Activated T-helper 1 cell treated with anti-CD3 and anti-CD28 coated beads, Interleukin-12 subunit alpha, Interleukin-12 subunit beta, Interleukin-2, Interleukin-4 antibody, amounts not matched to agents 30 ng/mL and 10 ng/mL and 1 ng/mL, durations not matched to agents 14 hours and 24 hours and 36 hours (primary cell): ENCODE measurements around the gene RNF103. TPM values are rescaled to one million over a fixed set of nuclear protein-coding genes. Genes with fewer than 3 reads are reported as not detected.
A peak's percentile ranks its signal among the peaks of the same experiment; 100 is the strongest.

Experiments
- DNase-seq: peaks from one replicate; pipeline ENCODE4 v3.0.0; 2021; ENCODE audit warnings: low spot score
- H3K27ac Mint-ChIP-seq: one replicate; pipeline ENCODE4 v1.8.0; 2021; ENCODE audit warnings: mild to moderate bottlenecking, mixed read lengths
- H3K27me3 Mint-ChIP-seq: one replicate; pipeline ENCODE4 v1.8.0; 2022; ENCODE audit warnings: mild to moderate bottlenecking, moderate library complexity, mixed read lengths; ENCODE audit not compliant: insufficient read depth
- H3K36me3 Mint-ChIP-seq: one replicate; pipeline ENCODE4 v1.8.0; 2021; ENCODE audit warnings: low read depth, mixed read lengths
- H3K4me1 Mint-ChIP-seq: one replicate; pipeline ENCODE4 v1.8.0; 2021; ENCODE audit warnings: low read depth, mixed read lengths
- H3K4me3 Mint-ChIP-seq: one replicate; pipeline ENCODE4 v1.8.0; 2021; ENCODE audit warnings: mild to moderate bottlenecking, moderate library complexity, mixed read lengths
- H3K9me3 Mint-ChIP-seq: one replicate; pipeline ENCODE4 v1.8.0; 2021; ENCODE audit warnings: mixed read lengths
- intact Hi-C: fragments of 100-400 bp; cut with micrococcal nuclease; formaldehyde crosslinking; loops from one replicate; pipeline ENCODE4 v1.15.1; 2024
- total RNA-seq: library from RNA; stranded (reverse); gene quantifications from 2 replicates; pipeline ENCODE4 v1.2.3, GENCODE V29; 2022

Gene RNF103
- total RNA-seq, 1 donor from 2014 or later: 14.3 TPM

DNA sequence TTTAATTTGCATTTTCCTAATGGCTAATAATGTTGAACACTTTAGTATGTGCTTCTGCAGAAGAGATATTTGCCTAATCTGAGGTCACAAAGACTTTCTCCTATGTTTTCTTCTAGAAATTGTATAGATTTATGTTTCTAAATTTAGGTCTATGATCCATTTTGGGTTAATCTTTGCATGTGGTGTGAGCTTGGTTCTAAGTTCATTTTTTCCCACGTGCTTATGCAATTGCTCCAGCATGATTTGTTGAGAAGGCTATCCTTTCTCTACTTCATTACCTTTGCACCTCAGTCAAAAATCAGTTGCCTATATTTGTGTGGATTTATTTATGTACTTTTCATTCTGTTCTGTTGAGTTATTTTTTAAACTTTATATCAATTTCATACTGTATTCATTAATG, 15.0 kb upstream of the RNF103 start:
- Mint-ChIP-seq H3K36me3 (peaks cover 2% of the 10 kb centered on the region), H3K27ac (no peak overlapping the region), H3K4me3 (no peak overlapping the region), H3K9me3 (peaks cover 6% of the 10 kb centered on the region), H3K4me1 (no peaks in the 10 kb centered on the region), H3K27me3 (peaks cover 11% of the 10 kb centered on the region)
- DNase-seq: no peak
- intact Hi-C loops: no loop called here

DNA sequence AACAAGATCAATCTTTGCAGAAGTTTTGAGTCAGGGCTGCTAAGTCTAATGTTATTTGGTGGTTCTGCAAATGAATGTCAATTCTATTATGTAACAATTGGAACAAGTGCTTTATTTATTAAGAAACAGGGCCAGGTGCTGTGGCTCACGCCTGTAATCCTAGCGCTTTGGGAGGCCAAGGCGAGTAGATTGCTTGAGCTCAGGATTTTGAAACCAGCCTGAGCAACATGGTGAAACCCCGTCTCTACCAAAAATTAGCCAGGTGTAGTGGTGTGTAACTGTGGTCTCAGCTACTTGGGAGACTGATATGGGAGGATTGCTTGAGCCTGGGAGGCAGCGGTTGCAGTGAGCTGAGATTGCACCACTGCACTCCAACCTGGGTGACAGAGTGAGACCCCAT, 13.2 kb upstream of the RNF103 start:
- peaks cover 2% of the 10 kb centered on the region for H3K36me3 Mint-ChIP-seq
- no peaks in the 10 kb centered on the region for H3K4me1 Mint-ChIP-seq
- peaks cover 6% of the 10 kb centered on the region for H3K9me3 Mint-ChIP-seq
- no peak for DNase-seq
- no peak overlapping the region for H3K4me3 Mint-ChIP-seq
- H3K27ac Mint-ChIP-seq: no peak overlapping the region
- H3K27me3 Mint-ChIP-seq: peaks cover 10% of the 10 kb centered on the region
- intact Hi-C loops: no loop called here

DNA sequence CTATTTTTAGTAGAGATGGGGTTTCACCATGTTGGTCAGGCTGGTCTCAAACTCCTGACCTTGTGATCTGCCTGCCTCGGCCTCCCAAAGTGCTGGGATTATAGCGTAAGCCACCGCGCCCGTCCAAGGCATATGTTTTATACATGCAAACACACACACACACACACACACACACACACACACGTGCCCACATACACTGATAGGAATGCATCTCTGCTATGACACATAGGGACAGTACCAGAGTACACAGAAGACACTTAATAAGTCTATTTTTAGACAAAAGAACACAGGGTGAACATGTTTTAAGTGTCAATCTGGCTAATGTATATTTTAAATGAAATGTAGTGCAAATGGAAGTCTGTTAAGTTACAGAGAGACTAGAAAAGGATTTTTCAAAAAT, 10.7 kb upstream of the RNF103 start:
- no peak overlapping the region for H3K4me3 Mint-ChIP-seq
- H3K9me3 Mint-ChIP-seq: peaks cover 3% of the 10 kb centered on the region
- H3K27me3 Mint-ChIP-seq: peaks cover 7% of the 10 kb centered on the region
- H3K36me3 Mint-ChIP-seq: peaks cover 2% of the 10 kb centered on the region
- intact Hi-C loops: no loop called here
- no peaks in the 10 kb centered on the region for H3K4me1 Mint-ChIP-seq
- DNase-seq: no peak
- no peak overlapping the region for H3K27ac Mint-ChIP-seq

DNA sequence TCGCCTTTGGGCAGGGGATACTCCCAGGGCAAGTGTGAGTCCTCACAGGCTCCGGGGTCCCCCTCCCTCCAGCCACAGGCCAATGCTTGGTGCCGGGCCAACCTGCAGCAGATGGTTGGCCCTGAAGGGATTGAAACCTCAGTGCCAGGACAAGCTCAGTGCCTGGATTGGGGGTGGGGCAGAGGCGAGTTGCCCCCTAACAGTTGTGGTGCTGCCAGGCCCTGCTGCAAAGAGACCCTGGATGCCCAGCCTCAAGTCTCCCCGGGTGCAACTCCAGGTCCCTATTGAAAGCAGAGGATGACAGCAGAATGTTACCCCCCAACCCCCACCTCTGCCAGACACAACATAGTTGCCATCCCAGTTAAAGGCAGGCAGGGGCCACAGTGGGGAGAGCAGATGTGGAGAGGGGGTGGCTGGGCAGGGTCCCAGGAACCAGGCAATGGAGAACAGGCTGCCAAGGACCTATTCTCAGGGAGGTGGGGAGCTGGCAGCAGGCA, 9.5 kb upstream of the RNF103 start:
- no peaks in the 10 kb centered on the region for H3K9me3 Mint-ChIP-seq
- H3K36me3 Mint-ChIP-seq: no peaks in the 10 kb centered on the region
- H3K27ac Mint-ChIP-seq: no peak overlapping the region
- DNase-seq: no peak
- H3K4me3 Mint-ChIP-seq: no peak overlapping the region
- intact Hi-C loops: no loop called here
- H3K4me1 Mint-ChIP-seq: no peaks in the 10 kb centered on the region
- H3K27me3 Mint-ChIP-seq: peaks cover 8% of the 10 kb centered on the region

DNA sequence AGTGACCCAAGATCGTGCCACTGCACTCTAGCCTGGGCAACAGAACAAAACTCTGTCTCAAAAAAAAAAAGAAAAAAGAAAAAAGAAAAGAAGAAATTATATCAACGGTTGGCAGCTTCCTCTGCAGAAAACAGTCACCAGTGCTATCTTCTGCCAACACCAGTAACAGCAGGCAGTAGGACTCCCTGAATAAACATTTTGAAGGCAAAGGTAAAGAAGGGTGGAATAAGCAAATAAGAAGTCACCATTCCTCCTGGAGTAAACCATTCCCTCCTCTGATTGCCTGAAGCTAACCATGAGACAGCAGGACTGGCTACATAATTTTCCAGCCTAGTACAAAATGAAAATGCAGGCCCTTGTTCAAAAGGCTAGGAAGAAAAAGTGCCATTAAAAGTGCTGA, 9.0 kb upstream of the RNF103 start:
- no peaks in the 10 kb centered on the region for H3K4me1 Mint-ChIP-seq
- no peak overlapping the region for H3K27ac Mint-ChIP-seq
- no peak overlapping the region for H3K4me3 Mint-ChIP-seq
- H3K27me3 Mint-ChIP-seq: peaks cover 11% of the 10 kb centered on the region
- no peaks in the 10 kb centered on the region for H3K9me3 Mint-ChIP-seq
- intact Hi-C loops: no loop called here
- DNase-seq: no peak
- no peaks in the 10 kb centered on the region for H3K36me3 Mint-ChIP-seq

DNA sequence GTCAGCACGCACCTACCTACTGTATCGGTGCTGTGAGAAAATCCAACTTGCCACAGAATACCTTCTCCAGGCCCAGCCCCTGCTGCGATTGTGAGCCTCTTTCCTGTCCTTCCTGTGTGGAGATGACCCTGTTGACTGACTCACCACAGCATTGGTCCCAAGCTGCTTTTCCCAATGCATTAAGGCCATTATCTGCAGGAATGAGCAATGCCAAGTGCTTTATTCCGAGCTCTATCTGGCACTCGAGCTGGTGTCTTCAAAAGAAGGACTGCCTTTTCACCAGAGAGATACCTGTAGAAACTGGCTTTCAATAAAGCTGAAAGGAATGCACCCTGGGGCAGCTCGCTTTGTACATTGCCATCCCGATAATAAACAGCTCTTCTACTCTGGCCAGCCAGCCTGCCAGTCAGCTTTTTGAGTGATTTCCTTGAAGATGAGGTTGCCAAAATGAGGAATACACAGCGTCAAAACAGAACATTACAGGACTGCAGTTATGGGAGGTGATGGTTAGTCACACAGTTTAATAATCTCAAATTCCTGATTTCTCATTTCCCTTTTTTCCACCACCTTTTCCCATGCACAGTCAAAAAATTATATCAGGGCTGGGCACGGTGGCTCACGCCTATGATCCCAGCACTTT, 8.3 kb upstream of the RNF103 start:
- intact Hi-C loops: no loop called here
- Mint-ChIP-seq H3K27me3 (peaks cover 12% of the 10 kb centered on the region), H3K36me3 (no peaks in the 10 kb centered on the region), H3K27ac (no peak overlapping the region), H3K9me3 (no peaks in the 10 kb centered on the region), H3K4me3 (no peak overlapping the region), H3K4me1 (no peaks in the 10 kb centered on the region)
- DNase-seq: no peak

DNA sequence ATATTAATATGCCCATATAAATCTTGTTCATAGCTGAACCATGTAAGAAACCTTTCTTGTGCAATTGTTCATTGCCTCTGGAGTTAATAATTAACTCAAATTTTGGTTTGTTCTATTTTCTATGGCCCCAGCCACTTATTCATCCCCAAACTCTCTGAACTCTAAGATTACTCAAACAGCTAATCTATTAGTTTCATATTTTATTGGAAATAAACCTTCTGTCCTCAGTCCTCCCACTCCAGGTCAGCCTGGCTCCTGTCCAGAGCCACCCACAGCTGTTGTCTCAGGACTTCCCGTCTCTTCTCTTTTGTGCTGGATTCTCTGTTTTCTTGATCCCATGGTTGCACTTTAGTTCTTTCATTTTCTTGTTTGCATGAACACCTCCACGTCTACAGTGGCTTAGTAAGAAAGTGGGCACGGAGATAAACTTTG, 4.4 kb upstream of the RNF103 start:
- intact Hi-C loops: no loop called here
- DNase-seq: no peak
- Mint-ChIP-seq H3K4me1 (peaks cover 6% of the 10 kb centered on the region), H3K36me3 (no peaks in the 10 kb centered on the region), H3K27me3 (peaks cover 27% of the 10 kb centered on the region), H3K9me3 (no peaks in the 10 kb centered on the region), H3K4me3 (no peak overlapping the region), H3K27ac (no peak overlapping the region)

DNA sequence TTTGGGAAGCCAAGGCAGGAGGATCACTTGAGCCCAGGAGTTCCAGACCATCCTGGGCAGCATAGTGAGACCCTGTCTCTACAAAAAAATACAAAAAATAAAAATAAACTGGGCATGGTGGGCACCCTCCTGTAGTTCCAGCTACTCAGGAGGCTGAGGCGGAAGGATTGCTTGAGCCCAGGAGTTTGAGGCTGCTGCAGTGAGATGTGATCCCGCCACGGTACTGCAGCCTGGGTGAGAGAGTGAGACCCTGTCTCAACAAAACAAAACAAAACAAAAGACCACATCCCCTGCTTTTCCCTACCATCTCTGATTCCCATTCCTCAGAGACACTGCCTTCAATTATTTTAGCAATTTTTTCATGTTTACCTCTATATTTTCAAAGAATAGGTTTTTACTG, 3.9 kb upstream of the RNF103 start:
- H3K9me3 Mint-ChIP-seq: no peaks in the 10 kb centered on the region
- H3K27me3 Mint-ChIP-seq: peaks cover 27% of the 10 kb centered on the region
- H3K27ac Mint-ChIP-seq: no peak overlapping the region
- peaks cover 6% of the 10 kb centered on the region for H3K4me1 Mint-ChIP-seq
- H3K36me3 Mint-ChIP-seq: no peaks in the 10 kb centered on the region
- intact Hi-C loops: no loop called here
- no peak for DNase-seq
- H3K4me3 Mint-ChIP-seq: no peak overlapping the region

DNA sequence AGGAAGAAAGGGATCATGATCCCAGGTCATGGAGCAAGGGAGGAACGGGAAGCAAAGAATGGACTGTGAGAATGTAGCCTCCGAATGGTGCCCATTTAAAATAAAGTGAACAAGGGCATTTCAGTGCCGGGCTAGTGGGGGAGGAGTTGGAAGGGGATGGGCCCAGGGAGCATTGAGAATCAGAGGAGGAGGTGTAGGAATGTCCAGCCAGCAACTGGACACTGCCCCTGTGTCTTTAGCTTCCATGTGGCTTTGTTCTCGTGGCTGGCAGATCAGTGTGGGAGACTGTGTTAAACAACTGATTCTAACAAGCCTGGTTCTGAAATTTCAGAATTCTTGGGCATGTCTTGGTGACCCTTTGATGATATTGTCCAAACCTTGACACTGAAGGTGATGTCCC, 1.4 kb upstream of the RNF103 start:
- H3K27ac Mint-ChIP-seq: peak overlapping the region; percentile 18
- peaks cover 31% of the 10 kb centered on the region for H3K4me1 Mint-ChIP-seq
- no peaks in the 10 kb centered on the region for H3K9me3 Mint-ChIP-seq
- H3K36me3 Mint-ChIP-seq: no peaks in the 10 kb centered on the region
- no peak for DNase-seq
- no peak overlapping the region for H3K4me3 Mint-ChIP-seq
- peaks cover 27% of the 10 kb centered on the region for H3K27me3 Mint-ChIP-seq
- intact Hi-C loops: no loop called here

DNA sequence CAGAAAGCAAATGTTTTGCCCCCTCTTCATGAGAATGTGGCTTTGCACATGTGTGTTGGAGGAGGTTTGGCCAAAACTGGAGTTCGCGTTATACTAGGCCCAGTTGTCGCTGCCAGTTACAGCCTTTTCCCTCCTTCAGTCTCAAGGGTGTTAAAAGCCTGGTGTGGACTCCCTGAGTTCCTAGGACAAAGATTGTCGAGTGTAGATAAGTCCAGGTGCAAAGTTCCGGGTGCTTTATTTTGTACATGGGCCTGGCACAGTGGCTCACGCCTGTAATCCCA, 542 bp upstream of the RNF103 start:
- Mint-ChIP-seq H3K36me3 (peaks cover 6% of the 10 kb centered on the region), H3K9me3 (no peaks in the 10 kb centered on the region), H3K4me1 (peaks cover 37% of the 10 kb centered on the region), H3K4me3 (peak overlapping the region; percentile 71), H3K27ac (peak overlapping the region; percentile 74), H3K27me3 (peaks cover 27% of the 10 kb centered on the region)
- DNase-seq: no peak
- intact Hi-C loops: loop anchor here (5.0 kb wide), 2 partner anchors 138 to 157 kb away; no protein-coding TSS in a partner anchor

DNA sequence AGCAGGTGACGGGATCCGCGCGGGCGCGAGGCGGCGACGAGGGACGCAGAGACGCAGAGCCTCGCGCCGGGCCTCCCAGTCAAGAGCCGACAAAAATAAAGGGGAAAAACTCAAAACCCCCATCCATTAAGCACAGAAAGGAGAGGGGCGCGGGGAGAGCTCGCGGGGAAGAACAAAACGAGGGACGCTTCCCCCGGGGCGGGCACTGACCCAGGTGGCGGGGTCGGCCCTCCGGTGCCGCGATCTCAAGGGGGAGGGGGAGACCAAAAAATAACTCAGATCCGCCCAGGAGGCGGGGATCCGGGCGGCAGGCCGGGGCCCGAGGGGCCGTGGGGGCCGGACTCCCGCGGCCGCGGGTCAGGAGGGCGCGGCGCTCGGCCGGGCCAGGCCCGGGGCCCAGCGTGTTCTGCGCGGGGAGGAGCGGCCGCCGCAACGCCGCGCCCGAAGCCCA, 597 bp downstream of the RNF103 start:
- intact Hi-C loops: loop anchor here (1.0 to 5.0 kb wide), 8 partner anchors 38 to 428 kb away; partner anchors contain the start of genes CHMP3, IMMT, MRPL35 and REEP1
- Mint-ChIP-seq H3K4me3 (peak overlapping the region; percentile 93), H3K27me3 (peaks cover 17% of the 10 kb centered on the region), H3K4me1 (peaks cover 48% of the 10 kb centered on the region), H3K9me3 (no peaks in the 10 kb centered on the region), H3K36me3 (peaks cover 15% of the 10 kb centered on the region), H3K27ac (peak overlapping the region; percentile 95)
- peak; percentile 51 for DNase-seq

DNA sequence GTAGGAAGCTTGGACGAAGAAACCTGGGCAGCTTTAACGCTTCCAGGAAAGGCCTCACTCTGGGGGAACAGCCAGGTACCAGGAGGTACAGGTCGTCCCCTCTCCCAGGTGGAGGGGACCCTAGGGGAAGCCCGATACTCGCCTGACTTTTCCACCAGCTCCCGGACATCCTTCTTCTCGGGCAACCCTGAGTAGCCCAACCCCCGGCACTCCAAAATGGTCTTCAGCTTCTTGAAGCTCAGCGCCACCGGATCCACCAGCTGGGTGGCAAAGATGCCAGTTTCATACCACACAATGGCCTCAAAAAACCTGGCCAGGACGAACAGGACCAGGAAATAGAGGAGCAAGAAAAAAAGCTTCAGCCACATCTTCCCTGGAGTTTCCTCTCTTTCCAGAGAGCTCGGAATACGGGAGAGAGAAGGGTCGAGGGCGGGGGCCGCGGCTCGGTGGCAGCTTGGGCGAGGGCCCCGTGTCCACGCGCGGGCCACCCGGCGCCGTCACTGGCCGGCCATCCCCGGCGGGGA, 1.1 kb downstream of the RNF103 start:
- Mint-ChIP-seq H3K27me3 (peaks cover 16% of the 10 kb centered on the region), H3K9me3 (no peaks in the 10 kb centered on the region), H3K4me3 (peak overlapping the region; percentile 93), H3K27ac (peak overlapping the region; percentile 95), H3K36me3 (peaks cover 17% of the 10 kb centered on the region), H3K4me1 (peaks cover 49% of the 10 kb centered on the region)
- peak; percentile 14 for DNase-seq
- intact Hi-C loops: loop anchor here (1.0 to 5.0 kb wide), 8 partner anchors 38 to 428 kb away; partner anchors contain the start of genes CHMP3, IMMT, MRPL35 and REEP1

DNA sequence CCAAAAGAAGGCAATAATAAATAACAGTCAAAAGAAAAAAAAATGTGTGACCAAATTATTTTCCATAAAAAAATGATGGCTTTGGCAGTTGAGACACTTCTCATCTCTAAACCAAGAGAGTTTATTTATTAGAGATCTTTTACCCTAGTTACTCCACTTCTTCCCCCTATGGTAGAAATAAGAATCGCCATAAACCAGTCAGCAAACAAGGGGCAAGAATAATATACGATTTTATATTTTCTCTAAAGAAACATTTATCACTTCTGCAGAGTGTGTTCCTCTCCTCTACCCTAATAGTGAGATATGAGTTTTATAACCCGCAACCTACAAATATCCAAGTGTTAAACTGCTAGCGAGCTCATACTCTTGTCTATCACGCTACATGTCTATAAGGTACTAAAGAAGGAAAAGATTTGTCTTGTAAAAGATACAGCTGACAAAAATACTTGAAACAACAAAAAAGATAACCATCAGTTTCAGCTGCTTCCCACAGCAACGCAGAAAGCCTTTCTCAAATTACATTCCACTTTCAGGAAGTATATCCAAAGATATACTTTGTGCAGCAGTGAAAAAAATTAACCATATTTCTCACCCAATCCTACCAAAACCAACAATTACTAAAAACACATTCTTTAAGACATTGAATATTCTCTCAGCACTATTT, 2.3 kb downstream of the RNF103 start:
- Mint-ChIP-seq H3K36me3 (peaks cover 25% of the 10 kb centered on the region), H3K4me3 (peak overlapping the region; percentile 93), H3K27ac (peak overlapping the region; percentile 55), H3K4me1 (peaks cover 57% of the 10 kb centered on the region), H3K27me3 (peaks cover 12% of the 10 kb centered on the region), H3K9me3 (no peaks in the 10 kb centered on the region)
- no peak for DNase-seq
- intact Hi-C loops: loop anchor here (5.0 kb wide), 2 partner anchors 141 to 154 kb away; no protein-coding TSS in a partner anchor
